HepG2 (cell line): ENCODE results near the gene JMJD8. TPM values are rescaled to one million over a fixed set of nuclear protein-coding genes. Genes with fewer than 3 reads are reported as not detected.

ENCODE experiments used
- ATAD3A ChIP-seq: sonication (generic); formaldehyde crosslinking; IDR thresholded peaks from 2 replicates; pipeline ENCODE4 v1.4.0; 2020; ENCODE audit warnings: missing genetic modification reagents
- CBX2 ChIP-seq, 2 experiments: fragments of 200-600 bp in 1 of 2; sonication (generic); formaldehyde crosslinking in 1 of 2; IDR thresholded peaks; 2 replicates each; pipeline versions ENCODE4 v1.7.0 to v1.8.1; 2018 to 2022; ENCODE audit warnings: low read depth in 2 of 2, low read length in 1 of 2, mild to moderate bottlenecking in 1 of 2, missing genetic modification reagents in 1 of 2
- FOXA1 ChIP-seq, 2 experiments: fragments of 450-650 bp in 1 of 2; sonication (generic) in 1 of 2; formaldehyde crosslinking in 1 of 2; IDR thresholded peaks; 2 replicates each; pipeline versions ENCODE4 v1.4.0 to v1.6.1; 2016 to 2020; ENCODE audit warnings: missing genetic modification reagents in 1 of 2
- FOXJ3 ChIP-seq: sonication (generic); formaldehyde crosslinking; IDR thresholded peaks from 2 replicates; pipeline ENCODE4 v1.4.0; 2020; ENCODE audit warnings: missing genetic modification reagents, mild to moderate bottlenecking, borderline replicate concordance
- HNF4G ChIP-seq, 2 experiments: sonication (generic) in 1 of 2; formaldehyde crosslinking in 1 of 2; IDR thresholded peaks; 2 replicates each; pipeline versions ENCODE4 v1.4.0 to v1.6.1; 2011 to 2020; ENCODE audit warnings: borderline replicate concordance in 2 of 2, low read depth in 2 of 2, mild to moderate bottlenecking in 2 of 2, low read length in 1 of 2, missing genetic modification reagents in 1 of 2, moderate library complexity in 1 of 2
- IKZF1 ChIP-seq: fragments of 450-650 bp; IDR thresholded peaks from 2 replicates; pipeline ENCODE4 v1.7.1; 2016
- MAFG ChIP-seq: sonication (generic); formaldehyde crosslinking; IDR thresholded peaks from 2 replicates; pipeline ENCODE4 v1.5.1; 2020; ENCODE audit warnings: mild to moderate bottlenecking, missing genetic modification reagents
- PAWR ChIP-seq: sonication (generic); formaldehyde crosslinking; IDR thresholded peaks from 2 replicates; pipeline ENCODE4 v1.4.0; 2020; ENCODE audit warnings: missing genetic modification reagents, mild to moderate bottlenecking, borderline replicate concordance
- SNRNP70 ChIP-seq: fragments of 200-400 bp; formaldehyde crosslinking; IDR thresholded peaks from 2 replicates; pipeline ENCODE4 v1.6.1; 2017; ENCODE audit warnings: mild to moderate bottlenecking, low read depth, low read length, moderate library complexity
- SP2 ChIP-seq: sonication (generic); formaldehyde crosslinking; IDR thresholded peaks from 2 replicates; pipeline ENCODE4 v1.5.1; 2020; ENCODE audit warnings: mild to moderate bottlenecking, missing genetic modification reagents
- SRSF4 ChIP-seq: fragments of 200-400 bp; formaldehyde crosslinking; IDR thresholded peaks from one replicate; pipeline ENCODE4 v1.6.1; 2018; ENCODE audit warnings: mild to moderate bottlenecking, low read depth, low read length, moderate library complexity; ENCODE audit not compliant: poor library complexity, severe bottlenecking
- SYNCRIP ChIP-seq: fragments of 200-400 bp; formaldehyde crosslinking; IDR thresholded peaks from 2 replicates; pipeline ENCODE4 v1.6.1; 2018; ENCODE audit warnings: mild to moderate bottlenecking, low read depth, low read length; ENCODE audit not compliant: insufficient read depth
- ZFAT ChIP-seq: sonication (generic); formaldehyde crosslinking; conservative IDR thresholded peaks from 2 replicates; pipeline ENCODE4 v1.8.1; 2023; ENCODE audit warnings: missing genetic modification reagents, inconsistent platforms
- ZNF235 ChIP-seq: sonication (generic); formaldehyde crosslinking; IDR thresholded peaks from 2 replicates; pipeline ENCODE4 v1.8.1; 2023; ENCODE audit warnings: mild to moderate bottlenecking, missing genetic modification reagents, borderline replicate concordance
- ZNF354B ChIP-seq: sonication (generic); formaldehyde crosslinking; IDR thresholded peaks from 2 replicates; pipeline ENCODE4 v1.8.0; 2022; ENCODE audit warnings: mild to moderate bottlenecking, missing genetic modification reagents
- ZNF607 ChIP-seq: sonication (generic); formaldehyde crosslinking; IDR thresholded peaks from 2 replicates; pipeline ENCODE4 v1.5.1; 2020; ENCODE audit warnings: missing genetic modification reagents, mild to moderate bottlenecking, borderline replicate concordance
- ZSCAN22 ChIP-seq: sonication (generic); formaldehyde crosslinking; IDR thresholded peaks from 2 replicates; pipeline ENCODE4 v1.4.0; 2020; ENCODE audit warnings: mild to moderate bottlenecking, missing genetic modification reagents
- polyA plus RNA-seq, 8 experiments: library from polyadenylated mRNA; depleted of rRNA in 3 of 8; stranded (reverse) in 7 of 8; unstranded in 1 of 8; fragments of >200 nt; fragmentation: Illumina TruSeq in 4 of 8; extraction: Trizol in 4 of 8; gene quantifications; 2 replicates each; pipeline versions ENCODE4 v1.2.1 to v1.2.3, GENCODE V29; 2011 to 2016; ENCODE audit warnings: low read depth in 4 of 8, missing spikeins in 1 of 8, mixed read lengths in 1 of 8; ENCODE audit not compliant: insufficient read depth in 1 of 8
- total RNA-seq, 5 experiments: library from RNA; depleted of rRNA; stranded (reverse); fragments of >200 nt; fragmentation: Illumina TruSeq; extraction: Trizol; gene quantifications; 2 replicates each; pipeline ENCODE4 v1.2.3, GENCODE V29; 2016; ENCODE audit warnings: low read depth in 1 of 5
- TF ChIP-seq, protein P1 (sequence below): sonication (generic); formaldehyde crosslinking; IDR thresholded peaks from 2 replicates; pipeline ENCODE4 v1.4.0; 2020; ENCODE audit warnings: missing genetic modification reagents
- TF ChIP-seq, protein P2 (sequence below): sonication (generic); formaldehyde crosslinking; IDR thresholded peaks from 2 replicates; pipeline ENCODE4 v1.5.0; 2020; ENCODE audit warnings: mild to moderate bottlenecking, missing genetic modification reagents
- TF ChIP-seq, protein P3 (sequence below): sonication (generic); formaldehyde crosslinking; IDR thresholded peaks from 2 replicates; pipeline ENCODE4 v1.9.0; 2021; ENCODE audit warnings: missing genetic modification reagents, borderline replicate concordance
- TF ChIP-seq, protein P4 (sequence below): sonication (generic); formaldehyde crosslinking; IDR thresholded peaks from 2 replicates; pipeline ENCODE4 v1.5.0; 2020; ENCODE audit warnings: missing genetic modification reagents

JMJD8 gene
- total and polyA plus RNA-seq, 2 of the 13 experiments (the other 11 are each of a cell fraction or from before 2014, with no cell fraction given): 2.6 to 11.8 TPM

DNA sequence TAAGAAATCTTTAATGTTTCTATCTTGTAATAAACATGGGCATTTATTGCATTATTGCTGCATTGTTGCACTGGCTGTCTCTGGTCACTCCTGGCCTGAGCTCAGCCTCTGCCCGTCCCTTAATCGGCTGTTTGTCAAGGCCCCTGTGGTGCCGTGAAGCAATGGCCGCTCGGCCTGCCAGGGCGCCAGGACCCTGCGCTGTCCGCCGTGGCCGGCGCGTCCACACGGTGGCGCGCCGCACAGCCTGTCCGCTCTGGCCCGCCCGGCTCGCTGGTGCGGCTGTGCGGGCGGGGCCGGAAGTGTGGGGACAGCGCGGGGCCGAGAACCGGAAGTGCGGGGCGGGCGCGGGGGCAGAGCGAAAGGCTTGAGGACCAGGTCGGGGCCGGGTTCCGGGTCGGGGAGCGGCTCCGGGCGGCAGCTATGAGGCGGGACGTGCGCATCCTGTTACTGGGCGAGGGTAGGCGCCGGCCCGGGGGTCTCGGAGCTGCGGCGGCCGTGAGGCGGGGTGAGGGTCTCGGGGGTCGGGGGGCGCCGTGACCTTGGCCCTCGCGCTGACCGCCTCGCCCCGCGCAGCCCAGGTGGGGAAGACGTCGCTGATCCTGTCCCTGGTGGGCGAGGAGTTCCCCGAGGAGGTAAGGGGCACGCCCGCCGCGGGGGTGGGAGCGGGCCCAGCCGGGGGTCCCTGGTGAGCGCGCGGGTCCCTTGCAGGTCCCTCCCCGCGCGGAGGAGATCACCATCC, 16.2 kb downstream of the JMJD8 start, which contains the start of gene RHOT2 (continued):
- TF ChIP-seq ZNF235 (CRISPR knock-in tag): peak; percentile 73; the same call in 1 of the 2 replicates
- no peak for TF ChIP-seq SNRNP70
- TF ChIP-seq, protein P1, sequence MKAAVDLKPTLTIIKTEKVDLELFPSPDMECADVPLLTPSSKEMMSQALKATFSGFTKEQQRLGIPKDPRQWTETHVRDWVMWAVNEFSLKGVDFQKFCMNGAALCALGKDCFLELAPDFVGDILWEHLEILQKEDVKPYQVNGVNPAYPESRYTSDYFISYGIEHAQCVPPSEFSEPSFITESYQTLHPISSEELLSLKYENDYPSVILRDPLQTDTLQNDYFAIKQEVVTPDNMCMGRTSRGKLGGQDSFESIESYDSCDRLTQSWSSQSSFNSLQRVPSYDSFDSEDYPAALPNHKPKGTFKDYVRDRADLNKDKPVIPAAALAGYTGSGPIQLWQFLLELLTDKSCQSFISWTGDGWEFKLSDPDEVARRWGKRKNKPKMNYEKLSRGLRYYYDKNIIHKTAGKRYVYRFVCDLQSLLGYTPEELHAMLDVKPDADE: 0 out of 2 replicates have a peak, but pooled peaks have one; percentile 61
- TF ChIP-seq IKZF1: no peak
- peak; percentile 78 for TF ChIP-seq SP2 (CRISPR knock-in tag)
- TF ChIP-seq, protein P2, sequence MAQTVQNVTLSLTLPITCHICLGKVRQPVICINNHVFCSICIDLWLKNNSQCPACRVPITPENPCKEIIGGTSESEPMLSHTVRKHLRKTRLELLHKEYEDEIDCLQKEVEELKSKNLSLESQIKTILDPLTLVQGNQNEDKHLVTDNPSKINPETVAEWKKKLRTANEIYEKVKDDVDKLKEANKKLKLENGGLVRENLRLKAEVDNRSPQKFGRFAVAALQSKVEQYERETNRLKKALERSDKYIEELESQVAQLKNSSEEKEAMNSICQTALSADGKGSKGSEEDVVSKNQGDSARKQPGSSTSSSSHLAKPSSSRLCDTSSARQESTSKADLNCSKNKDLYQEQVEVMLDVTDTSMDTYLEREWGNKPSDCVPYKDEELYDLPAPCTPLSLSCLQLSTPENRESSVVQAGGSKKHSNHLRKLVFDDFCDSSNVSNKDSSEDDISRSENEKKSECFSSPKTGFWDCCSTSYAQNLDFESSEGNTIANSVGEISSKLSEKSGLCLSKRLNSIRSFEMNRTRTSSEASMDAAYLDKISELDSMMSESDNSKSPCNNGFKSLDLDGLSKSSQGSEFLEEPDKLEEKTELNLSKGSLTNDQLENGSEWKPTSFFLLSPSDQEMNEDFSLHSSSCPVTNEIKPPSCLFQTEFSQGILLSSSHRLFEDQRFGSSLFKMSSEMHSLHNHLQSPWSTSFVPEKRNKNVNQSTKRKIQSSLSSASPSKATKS (CRISPR knock-in tag): no peak; the same call in 1 of the 2 replicates
- TF ChIP-seq CBX2 (IDR thresholded peaks at IDR 0.05; ENCODE audit: low read depth, low read length): no peak
- TF ChIP-seq CBX2 (CRISPR knock-in tag; IDR thresholded peaks at IDR 0.05; ENCODE audit: low read depth): no peak
- TF ChIP-seq ZNF354B (CRISPR knock-in tag): no peak
- no peak for TF ChIP-seq FOXA1 (IDR thresholded peaks at IDR 0.05)
- no peak for TF ChIP-seq FOXA1 (CRISPR knock-in tag; IDR thresholded peaks at IDR 0.05)
- TF ChIP-seq, protein P3, sequence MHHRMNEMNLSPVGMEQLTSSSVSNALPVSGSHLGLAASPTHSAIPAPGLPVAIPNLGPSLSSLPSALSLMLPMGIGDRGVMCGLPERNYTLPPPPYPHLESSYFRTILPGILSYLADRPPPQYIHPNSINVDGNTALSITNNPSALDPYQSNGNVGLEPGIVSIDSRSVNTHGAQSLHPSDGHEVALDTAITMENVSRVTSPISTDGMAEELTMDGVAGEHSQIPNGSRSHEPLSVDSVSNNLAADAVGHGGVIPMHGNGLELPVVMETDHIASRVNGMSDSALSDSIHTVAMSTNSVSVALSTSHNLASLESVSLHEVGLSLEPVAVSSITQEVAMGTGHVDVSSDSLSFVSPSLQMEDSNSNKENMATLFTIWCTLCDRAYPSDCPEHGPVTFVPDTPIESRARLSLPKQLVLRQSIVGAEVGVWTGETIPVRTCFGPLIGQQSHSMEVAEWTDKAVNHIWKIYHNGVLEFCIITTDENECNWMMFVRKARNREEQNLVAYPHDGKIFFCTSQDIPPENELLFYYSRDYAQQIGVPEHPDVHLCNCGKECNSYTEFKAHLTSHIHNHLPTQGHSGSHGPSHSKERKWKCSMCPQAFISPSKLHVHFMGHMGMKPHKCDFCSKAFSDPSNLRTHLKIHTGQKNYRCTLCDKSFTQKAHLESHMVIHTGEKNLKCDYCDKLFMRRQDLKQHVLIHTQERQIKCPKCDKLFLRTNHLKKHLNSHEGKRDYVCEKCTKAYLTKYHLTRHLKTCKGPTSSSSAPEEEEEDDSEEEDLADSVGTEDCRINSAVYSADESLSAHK (CRISPR knock-in tag): no peak
- TF ChIP-seq SRSF4: no peak
- TF ChIP-seq SYNCRIP: no peak
- TF ChIP-seq, protein P4, sequence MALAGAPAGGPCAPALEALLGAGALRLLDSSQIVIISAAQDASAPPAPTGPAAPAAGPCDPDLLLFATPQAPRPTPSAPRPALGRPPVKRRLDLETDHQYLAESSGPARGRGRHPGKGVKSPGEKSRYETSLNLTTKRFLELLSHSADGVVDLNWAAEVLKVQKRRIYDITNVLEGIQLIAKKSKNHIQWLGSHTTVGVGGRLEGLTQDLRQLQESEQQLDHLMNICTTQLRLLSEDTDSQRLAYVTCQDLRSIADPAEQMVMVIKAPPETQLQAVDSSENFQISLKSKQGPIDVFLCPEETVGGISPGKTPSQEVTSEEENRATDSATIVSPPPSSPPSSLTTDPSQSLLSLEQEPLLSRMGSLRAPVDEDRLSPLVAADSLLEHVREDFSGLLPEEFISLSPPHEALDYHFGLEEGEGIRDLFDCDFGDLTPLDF (CRISPR knock-in tag): peak; percentile 18; the same call in 1 of the 2 replicates
- TF ChIP-seq HNF4G (IDR thresholded peaks at IDR 0.05; ENCODE audit: borderline replicate concordance, low read depth, low read length): peak; percentile 8; the same call in 1 of the 2 replicates
- TF ChIP-seq HNF4G (CRISPR knock-in tag; IDR thresholded peaks at IDR 0.05; ENCODE audit: borderline replicate concordance, low read depth): peak; percentile 73; the same call in 1 of the 2 replicates
- no peak for TF ChIP-seq ZFAT (CRISPR knock-in tag)
- no peak for TF ChIP-seq ATAD3A (CRISPR knock-in tag)
- TF ChIP-seq PAWR: no peak
- no peak for TF ChIP-seq MAFG (CRISPR knock-in tag)
- 0 out of 2 replicates have a peak, but pooled peaks have one; percentile 59 for TF ChIP-seq ZNF607
- TF ChIP-seq ZSCAN22 (CRISPR knock-in tag): no peak
- no peak for TF ChIP-seq FOXJ3 (CRISPR knock-in tag)
